Colonic mucosa (tissue), 4 donors: ENCODE measurements around the gene TTC21A. TPM values are rescaled to one million over a fixed set of nuclear protein-coding genes. Genes with fewer than 3 reads are reported as not detected.

Source experiments
- DNase-seq: peaks from one replicate; pipeline ENCODE4 v3.0.0-alpha.2; 2020
- H3K27ac ChIP-seq: fragments of 200-600 bp; one replicate; pipeline ENCODE4 v1.8.0; 2021
- H3K27me3 ChIP-seq: fragments of 200-600 bp; one replicate; pipeline ENCODE4 v1.8.0; 2021
- H3K36me3 ChIP-seq: fragments of 200-600 bp; one replicate; pipeline ENCODE4 v1.8.0; 2021
- H3K4me1 ChIP-seq: fragments of 200-600 bp; one replicate; pipeline ENCODE4 v1.8.0; 2021; ENCODE audit warnings: mild to moderate bottlenecking
- H3K4me3 ChIP-seq: fragments of 200-600 bp; one replicate; pipeline ENCODE4 v1.8.0; 2021
- H3K9ac ChIP-seq, 2 donors: one replicate each; pipeline ENCODE4 v1.7.0; 2013; ENCODE audit warnings: control low read depth in 2 of 2, low read depth in 2 of 2, low read length in 2 of 2
- H3K9me3 ChIP-seq: fragments of 200-600 bp; one replicate; pipeline ENCODE4 v1.8.0; 2021
- CTCF ChIP-seq: fragments of 200-600 bp; IDR thresholded peaks from one replicate; pipeline ENCODE4 v1.8.0; 2022; ENCODE audit warnings: antibody characterized with exemption, mild to moderate bottlenecking
- intact Hi-C: fragments of 100-400 bp; cut with DNase I; formaldehyde crosslinking; loops from one replicate; pipeline ENCODE4 v1.14.1; 2022
- total RNA-seq, 2 donors: library from RNA; stranded (reverse); fragmentation: NEBNext Ultra II Directional in 1 of 2; extraction: Animal tissue kit (Norgen Biotek cat#: 25700) in 1 of 2; gene quantifications; one replicate each; pipeline ENCODE4 v1.2.1, GENCODE V29; 2021
- donor health status: healthy.
- donor health status: DM: no; HTN: no; CAD: no.
- donor health status: DM: no; HTN: no; CAD: no.

Gene TTC21A
- total RNA-seq, 2 donors from 2014 or later, result 2.8 to 6.1 TPM

DNA sequence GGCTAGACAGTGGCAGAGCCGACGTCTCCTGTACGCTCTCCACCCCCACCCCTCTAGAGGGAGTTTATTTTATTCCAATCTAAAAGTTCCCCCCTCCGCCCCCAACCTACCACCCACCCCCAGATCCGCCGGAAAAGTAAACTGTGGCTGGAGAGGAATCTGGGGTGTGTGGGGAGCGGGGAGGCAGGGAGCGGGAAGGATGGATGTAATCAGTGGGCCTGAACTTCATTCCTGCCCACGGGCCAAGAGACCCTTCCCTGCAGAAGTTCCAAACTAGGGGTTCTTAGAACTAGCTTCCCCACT lies 46.4 kb downstream of the TTC21A start:
- H3K27ac ChIP-seq, result peak overlapping the region; percentile 99
- H3K27me3 ChIP-seq, result no peaks in the 10 kb centered on the region
- no peak overlapping the region for H3K4me3 ChIP-seq
- peaks cover 22% of the 10 kb centered on the region for H3K4me1 ChIP-seq
- no peaks in the 10 kb centered on the region for H3K36me3 ChIP-seq
- intact Hi-C loops, result no loop called here
- TF ChIP-seq CTCF, result no peak
- DNase-seq, result no peak
- H3K9me3 ChIP-seq, result no peaks in the 10 kb centered on the region
- peak overlapping the region; percentile 58 to 64 for H3K9ac ChIP-seq

DNA sequence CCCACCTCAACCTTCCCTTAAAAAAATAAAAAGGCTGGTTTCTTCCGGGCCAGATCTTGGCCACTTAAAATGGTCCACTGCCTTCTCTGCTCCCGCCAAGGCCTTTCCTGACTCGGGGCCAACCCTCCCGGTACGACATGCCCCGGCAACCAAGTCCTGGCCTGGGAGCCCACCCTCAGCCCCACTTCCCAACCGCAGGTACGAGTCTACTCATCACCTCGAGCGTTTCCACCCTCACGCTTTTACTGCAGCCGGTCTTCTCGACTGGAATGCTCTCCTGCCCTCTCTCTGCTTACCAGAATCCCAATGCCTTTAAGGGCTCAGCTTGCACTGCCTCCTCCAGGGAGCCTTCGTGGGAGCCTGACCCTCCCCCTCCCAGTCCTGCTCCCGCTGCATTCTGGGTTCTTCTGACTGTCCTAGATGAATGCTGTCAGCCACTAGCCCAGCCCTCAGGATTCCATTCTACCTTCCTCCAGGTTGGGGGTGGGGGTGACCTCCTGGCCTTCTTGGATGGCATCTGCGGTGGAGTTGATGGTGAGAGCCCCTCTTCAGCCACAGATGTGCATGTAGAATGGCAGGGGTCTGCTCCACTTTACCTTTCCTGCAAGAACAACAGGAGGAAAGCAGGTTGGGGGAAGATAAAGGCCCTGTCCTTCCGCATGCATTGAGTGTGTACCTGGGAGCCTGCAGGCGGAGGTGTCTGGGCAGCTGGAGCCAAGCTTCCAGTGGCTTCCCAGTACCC lies 47.0 kb downstream of the TTC21A start:
- H3K27ac ChIP-seq, result peak overlapping the region; percentile 99
- no peak for TF ChIP-seq CTCF
- H3K27me3 ChIP-seq, result no peaks in the 10 kb centered on the region
- intact Hi-C loops, result no loop called here
- no peaks in the 10 kb centered on the region for H3K36me3 ChIP-seq
- peaks cover 20% of the 10 kb centered on the region for H3K4me1 ChIP-seq
- H3K9ac ChIP-seq, result peak overlapping the region; percentile 58 to 64
- no peak overlapping the region for H3K4me3 ChIP-seq
- H3K9me3 ChIP-seq, result no peaks in the 10 kb centered on the region
- peak; percentile 47 for DNase-seq

DNA sequence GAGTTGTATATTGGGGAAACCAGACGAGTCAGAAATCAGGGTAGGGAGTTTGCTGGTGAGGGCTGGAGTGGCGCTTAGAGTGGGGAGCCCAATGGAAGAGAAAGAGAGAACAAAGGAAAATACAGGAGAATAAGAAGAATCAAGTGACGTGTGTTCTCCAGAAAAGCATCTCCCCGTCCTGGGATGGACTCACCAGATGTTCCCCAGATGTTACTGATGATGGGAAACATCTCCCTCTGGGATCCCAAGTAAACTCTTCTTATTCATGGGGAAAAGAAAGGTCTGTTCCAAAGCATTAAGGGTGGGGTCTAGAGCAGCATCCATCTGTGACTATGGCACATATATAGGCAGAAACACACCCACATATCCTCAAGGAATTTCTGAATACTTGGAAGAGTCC lies 48.9 kb downstream of the TTC21A start:
- Histone ChIP-seq H3K27me3 (no peaks in the 10 kb centered on the region), H3K36me3 (no peaks in the 10 kb centered on the region), H3K4me1 (peaks cover 6% of the 10 kb centered on the region), H3K4me3 (no peak overlapping the region), H3K9me3 (no peaks in the 10 kb centered on the region), H3K27ac (peak overlapping the region; percentile 15), H3K9ac (no peak overlapping the region)
- no peak for TF ChIP-seq CTCF
- DNase-seq, result no peak
- intact Hi-C loops, result no loop called here

- Histone ChIP-seq H3K36me3 (no peaks in the 10 kb centered on the region), H3K27me3 (no peaks in the 10 kb centered on the region), H3K4me3 (no peak overlapping the region), H3K4me1 (peaks cover 4% of the 10 kb centered on the region), H3K9ac (no peak overlapping the region), H3K27ac (no peak overlapping the region), H3K9me3 (no peaks in the 10 kb centered on the region)
- no peak for TF ChIP-seq CTCF
- DNase-seq, result no peak
- intact Hi-C loops, result no loop called here
These were observed 49.9 kb downstream of the TTC21A start for GRCh38 chr3:39157359-39157758.

DNA sequence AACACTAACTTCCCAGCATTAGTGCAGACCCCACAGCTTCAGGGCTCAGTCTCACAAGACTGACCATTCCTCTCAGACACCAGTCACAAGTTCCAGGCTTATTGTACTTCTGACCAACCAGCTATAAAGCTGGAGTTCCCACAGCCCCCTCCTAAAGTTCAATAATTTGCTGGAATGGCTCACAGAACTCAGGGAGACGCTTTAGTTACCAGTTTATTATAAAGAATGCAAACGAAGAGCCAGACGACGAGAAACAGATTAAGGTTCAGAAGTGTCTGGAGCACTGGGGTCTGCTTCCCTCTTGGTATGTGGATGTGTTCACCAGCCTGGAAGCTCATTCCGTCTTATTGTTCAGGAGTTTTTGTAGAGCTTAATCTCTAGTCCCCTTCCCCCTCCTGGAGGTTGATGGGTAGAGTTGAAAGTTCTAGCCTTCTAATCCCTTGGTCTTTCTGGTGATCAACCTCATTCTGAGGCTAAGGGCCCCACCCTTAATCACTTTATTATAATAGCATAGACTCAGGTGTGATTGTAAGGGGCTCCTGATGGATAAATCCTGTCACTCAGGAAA lies 50.8 kb downstream of the TTC21A start:
- H3K27me3 ChIP-seq, result no peaks in the 10 kb centered on the region
- H3K4me3 ChIP-seq, result no peak overlapping the region
- no peak overlapping the region for H3K9ac ChIP-seq
- no peaks in the 10 kb centered on the region for H3K36me3 ChIP-seq
- no peaks in the 10 kb centered on the region for H3K9me3 ChIP-seq
- DNase-seq, result no peak
- no peak for TF ChIP-seq CTCF
- peaks cover 4% of the 10 kb centered on the region for H3K4me1 ChIP-seq
- no peak overlapping the region for H3K27ac ChIP-seq
- intact Hi-C loops, result no loop called here
